PC-9 (cell line): Measurements from ENCODE around the gene SLC10A7. TPM values are rescaled to one million over a fixed set of nuclear protein-coding genes. Genes with fewer than 3 reads are reported as not detected.

Source experiments
- BruUV-seq: library from RNA; stranded (reverse); fragments of 400-500 nt; replicated peaks from 2 replicates; lab custom pipeline; 2021; lab: Mats Ljungman, UMichigan
- CTCF ChIA-PET: fragments of 300-600 bp; sonication (Branson Sonifier 250); formaldehyde crosslinking; loops from one replicate; lab custom pipeline; 2022; ENCODE audit warnings: antibody characterized with exemption; lab: Charles Lee
- POLR2A ChIA-PET: fragments of 300-600 bp; sonication (Branson Sonifier 250); formaldehyde crosslinking; loops from one replicate; lab custom pipeline; 2022; ENCODE audit warnings: antibody characterized with exemption; ENCODE audit not compliant: unreplicated experiment; lab: Charles Lee
- DNase-seq, 2 experiments: peaks; one replicate each; pipeline versions ENCODE4 v3.0.0 to v3.0.0-alpha.2; 2015 to 2022; ENCODE audit warnings: mixed read lengths in 1 of 2
- H2AFZ ChIP-seq: fragments of 200-600 bp; sonication (generic); 2 replicates; pipeline ENCODE4 v1.8.1; 2017; ENCODE audit warnings: antibody characterized with exemption
- H3F3A ChIP-seq: fragments of 200-600 bp; sonication (generic); 2 replicates; pipeline ENCODE4 v1.8.1; 2017; ENCODE audit warnings: antibody characterized with exemption, mild to moderate bottlenecking, low read depth; ENCODE audit not compliant: insufficient read depth
- H3K27ac ChIP-seq: fragments of 200-600 bp; sonication (generic); 2 replicates; pipeline ENCODE4 v1.6.1; 2016; ENCODE audit warnings: mixed run types
- H3K27me3 ChIP-seq: fragments of 200-600 bp; sonication (generic); 2 replicates; pipeline ENCODE4 v1.6.1; 2016; ENCODE audit warnings: low read depth, mixed run types; ENCODE audit not compliant: insufficient read depth
- H3K36me3 ChIP-seq: fragments of 200-600 bp; sonication (generic); 2 replicates; pipeline ENCODE4 v1.6.1; 2016; ENCODE audit warnings: low read depth, mixed run types
- H3K4me1 ChIP-seq: fragments of 200-600 bp; sonication (generic); replicated peaks from 2 replicates; pipeline ENCODE4 v1.6.1; 2016; ENCODE audit warnings: mixed run types; ENCODE audit not compliant: insufficient read depth
- H3K4me2 ChIP-seq: fragments of 200-600 bp; sonication (generic); 2 replicates; pipeline ENCODE4 v1.6.1; 2017; ENCODE audit warnings: mixed run types
- H3K4me3 ChIP-seq: fragments of 200-600 bp; sonication (generic); 2 replicates; pipeline ENCODE4 v1.6.1; 2016; ENCODE audit warnings: mixed run types
- H3K79me2 ChIP-seq: fragments of 200-600 bp; sonication (generic); 2 replicates; pipeline ENCODE4 v1.6.1; 2017; ENCODE audit warnings: low read depth, mixed run types
- H3K9me2 ChIP-seq: fragments of 200-600 bp; sonication (generic); 2 replicates; pipeline ENCODE4 v1.8.1; 2017; ENCODE audit warnings: mild to moderate bottlenecking; ENCODE audit not compliant: insufficient read depth
- H3K9me3 ChIP-seq: fragments of 200-600 bp; sonication (generic); 2 replicates; pipeline ENCODE4 v1.8.1; 2016; ENCODE audit warnings: low read depth; ENCODE audit not compliant: insufficient read depth
- H4K20me1 ChIP-seq: fragments of 200-600 bp; sonication (generic); 2 replicates; pipeline ENCODE4 v1.8.1; 2017; ENCODE audit not compliant: insufficient read depth
- CTCF ChIP-seq: fragments of 200-600 bp; sonication (generic); conservative IDR thresholded peaks from 2 replicates; pipeline ENCODE4 v1.6.1; 2017; ENCODE audit warnings: mixed run types, antibody characterized with exemption, mild to moderate bottlenecking, moderate library complexity
- EZH2 ChIP-seq: fragments of 200-600 bp; sonication (generic); IDR thresholded peaks from 2 replicates; pipeline ENCODE4 v1.8.0; 2017; ENCODE audit warnings: antibody characterized with exemption, low read depth
- intact Hi-C: fragments of 100-400 bp; cut with micrococcal nuclease; formaldehyde crosslinking; loops from one replicate; pipeline ENCODE4 v1.10.0; 2022; ENCODE audit not compliant: unreplicated experiment
- total RNA-seq: library from RNA; stranded (reverse); gene quantifications from 2 replicates; pipeline ENCODE4 v1.2.3, GENCODE V29; 2021

Gene SLC10A7
- total RNA-seq, 1 experiment from 2014 or later: 11.4 TPM

- Histone ChIP-seq H3K9me2 (no peaks in the 10 kb centered on the region), H3K4me3 (no peak overlapping the region), H4K20me1 (no peaks in the 10 kb centered on the region), H2AFZ (no peak overlapping the region), H3K27ac (no peak overlapping the region), H3K79me2 (no peaks in the 10 kb centered on the region), H3K9me3 (no peaks in the 10 kb centered on the region), H3F3A (peaks cover under 1% of the 10 kb centered on the region; the same call in 1 of the 2 replicates), H3K4me1 (peaks cover 19% of the 10 kb centered on the region), H3K4me2 (no peak overlapping the region), H3K27me3 (no peaks in the 10 kb centered on the region), H3K36me3 (no peaks in the 10 kb centered on the region)
- ChIA-PET CTCF (no interaction called here), POLR2A (no interaction called here)
- no TSS peak for BruUV-seq
- TF ChIP-seq EZH2: no peak
- TF ChIP-seq CTCF: no peak
- DNase-seq: no peak
- intact Hi-C loops: no loop called here
Observed at GRCh38 chr4:146346276-146346675, 175.5 kb downstream of the SLC10A7 start.

DNA sequence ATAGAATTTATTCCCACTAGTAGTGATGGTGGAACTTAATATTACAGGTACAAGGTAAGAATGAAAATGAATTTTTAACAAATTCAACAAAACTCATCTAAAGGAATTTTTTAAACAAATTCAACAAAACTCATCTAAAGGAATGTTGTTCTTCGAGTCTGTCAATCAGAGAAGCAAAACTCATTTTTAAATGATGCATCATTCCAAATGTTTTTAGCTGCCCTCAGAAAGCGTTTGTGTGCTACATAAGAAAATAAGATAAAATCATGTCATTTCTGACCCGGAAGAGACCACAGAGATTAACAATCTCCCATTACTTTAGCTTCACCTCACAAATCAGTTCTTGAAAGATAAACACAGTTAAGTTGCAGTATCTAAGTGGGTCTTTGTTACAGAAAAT, 178.0 kb downstream of the SLC10A7 start:
- H4K20me1 ChIP-seq: no peaks in the 10 kb centered on the region
- H2AFZ ChIP-seq: 0 out of 2 replicates have a peak overlapping the region, but pooled peaks have one; percentile 33
- H3K9me2 ChIP-seq: no peaks in the 10 kb centered on the region
- H3K4me1 ChIP-seq: peaks cover 19% of the 10 kb centered on the region
- ChIA-PET POLR2A (interaction anchor here (0.7 kb wide), 1 partner anchor 129 kb away, joined by 5 read pairs; no protein-coding TSS in a partner anchor), CTCF (interaction anchor here (1.1 kb wide), 1 partner anchor 575 kb away, joined by 3 read pairs; no protein-coding TSS in a partner anchor)
- intact Hi-C loops: loop anchor here (2.0 to 5.0 kb wide), 4 partner anchors 177 to 753 kb away; partner anchors contain the start of gene SLC10A7
- BruUV-seq: no TSS peak
- no peaks in the 10 kb centered on the region for H3K79me2 ChIP-seq
- H3K27me3 ChIP-seq: no peaks in the 10 kb centered on the region
- peak overlapping the region; percentile 23; the same call in 1 of the 2 replicates for H3K27ac ChIP-seq
- H3K36me3 ChIP-seq: no peaks in the 10 kb centered on the region
- peaks cover 4% of the 10 kb centered on the region; the same call in 1 of the 2 replicates for H3F3A ChIP-seq
- peak overlapping the region; percentile 46 for H3K4me2 ChIP-seq
- TF ChIP-seq EZH2: no peak
- no peak for TF ChIP-seq CTCF
- H3K4me3 ChIP-seq: no peak overlapping the region
- H3K9me3 ChIP-seq: no peaks in the 10 kb centered on the region
- peak in 1 of 2 experiments; percentile 67 for DNase-seq

DNA sequence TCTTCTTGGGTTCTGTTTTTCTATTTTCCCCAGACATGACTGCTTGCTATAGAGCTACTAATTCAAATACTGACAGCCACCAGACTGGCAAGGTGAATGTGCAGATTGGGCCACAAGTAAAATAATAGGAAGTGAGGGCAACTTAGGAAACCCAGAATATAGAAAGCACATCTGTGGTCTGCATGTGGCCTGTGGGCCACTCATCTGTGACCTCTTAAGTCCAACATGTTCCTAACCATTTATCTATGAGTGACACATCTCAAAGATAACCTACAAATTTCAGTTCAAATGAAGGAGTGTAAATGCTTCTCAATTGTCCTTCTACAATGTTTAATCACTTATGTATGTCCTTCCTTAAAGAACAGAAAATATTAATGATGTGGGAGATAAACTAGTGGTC, 178.5 kb downstream of the SLC10A7 start:
- Histone ChIP-seq H3F3A (peaks cover 4% of the 10 kb centered on the region; the same call in 1 of the 2 replicates), H4K20me1 (no peaks in the 10 kb centered on the region), H3K4me2 (peak overlapping the region; percentile 3; the same call in 1 of the 2 replicates), H3K9me2 (no peaks in the 10 kb centered on the region), H3K4me1 (peaks cover 19% of the 10 kb centered on the region), H3K9me3 (no peaks in the 10 kb centered on the region), H3K27me3 (no peaks in the 10 kb centered on the region), H3K79me2 (no peaks in the 10 kb centered on the region), H2AFZ (no peak overlapping the region), H3K27ac (no peak overlapping the region), H3K36me3 (no peaks in the 10 kb centered on the region), H3K4me3 (no peak overlapping the region)
- TF ChIP-seq CTCF (no peak), EZH2 (no peak)
- intact Hi-C loops: loop anchor here (2.0 to 5.0 kb wide), 3 partner anchors 246 to 754 kb away; no protein-coding TSS in a partner anchor
- BruUV-seq: no TSS peak
- CTCF ChIA-PET: interaction anchor here (0.6 to 1.1 kb wide), 4 partner anchors 572 to 757 kb away, joined by 3 to 6 read pairs (median 4); no protein-coding TSS in a partner anchor
- DNase-seq: no peak
- POLR2A ChIA-PET: no interaction called here
